GM12801 (cell line): Measurements from ENCODE around the gene HDAC10.

Source experiments
- TF ChIP-seq, protein P1 (sequence below): IDR thresholded peaks from one replicate; pipeline ENCODE4 v1.5.1; 2011; ENCODE audit warnings: control low read depth; ENCODE audit not compliant: insufficient read length; ENCODE audit errors: extremely low read depth

Gene HDAC10

DNA sequence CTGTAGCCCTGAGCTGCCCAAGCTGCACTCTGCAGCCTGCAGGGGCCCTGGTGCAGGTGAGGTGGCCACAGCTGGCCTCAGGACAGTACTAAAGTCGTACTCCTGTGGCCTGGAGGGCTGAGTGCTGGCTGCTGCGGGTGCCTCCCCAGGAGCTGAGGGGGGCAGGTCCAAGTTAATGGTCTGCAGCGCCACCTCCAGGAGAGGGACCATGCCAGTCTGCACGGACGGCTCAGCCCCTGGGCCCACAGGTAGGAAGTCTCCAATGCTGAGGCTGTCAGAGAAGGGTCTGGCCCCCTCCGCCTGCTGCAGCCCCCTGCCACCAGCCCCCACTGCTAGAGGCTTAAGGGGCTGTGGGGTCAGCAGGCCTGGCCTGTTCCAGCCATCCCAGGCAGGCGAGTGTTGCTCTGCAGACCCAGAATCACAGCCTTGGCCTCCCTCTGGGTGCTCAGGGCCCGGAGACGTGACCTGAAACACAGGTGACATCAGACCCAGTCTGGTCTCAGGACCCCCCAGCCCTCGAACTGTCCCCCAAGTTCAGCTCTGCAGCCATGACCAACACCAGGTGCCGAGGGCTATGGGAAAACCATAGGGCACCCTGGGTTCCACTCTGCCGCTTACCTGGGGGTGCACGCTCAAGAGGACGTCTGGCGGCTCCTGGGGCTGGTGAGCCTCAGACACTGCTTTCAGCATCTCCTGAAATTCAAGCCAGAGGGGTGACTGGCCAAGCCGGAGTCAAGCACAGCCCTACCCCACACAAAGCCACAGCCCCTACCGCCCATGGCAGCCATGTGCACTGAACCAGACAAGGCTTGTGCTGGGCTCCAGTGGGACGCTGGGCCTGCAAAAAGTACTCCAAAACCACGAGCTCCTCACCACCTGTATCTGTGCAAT, 29.4 kb downstream of the HDAC10 start:
- TF ChIP-seq, protein P1, sequence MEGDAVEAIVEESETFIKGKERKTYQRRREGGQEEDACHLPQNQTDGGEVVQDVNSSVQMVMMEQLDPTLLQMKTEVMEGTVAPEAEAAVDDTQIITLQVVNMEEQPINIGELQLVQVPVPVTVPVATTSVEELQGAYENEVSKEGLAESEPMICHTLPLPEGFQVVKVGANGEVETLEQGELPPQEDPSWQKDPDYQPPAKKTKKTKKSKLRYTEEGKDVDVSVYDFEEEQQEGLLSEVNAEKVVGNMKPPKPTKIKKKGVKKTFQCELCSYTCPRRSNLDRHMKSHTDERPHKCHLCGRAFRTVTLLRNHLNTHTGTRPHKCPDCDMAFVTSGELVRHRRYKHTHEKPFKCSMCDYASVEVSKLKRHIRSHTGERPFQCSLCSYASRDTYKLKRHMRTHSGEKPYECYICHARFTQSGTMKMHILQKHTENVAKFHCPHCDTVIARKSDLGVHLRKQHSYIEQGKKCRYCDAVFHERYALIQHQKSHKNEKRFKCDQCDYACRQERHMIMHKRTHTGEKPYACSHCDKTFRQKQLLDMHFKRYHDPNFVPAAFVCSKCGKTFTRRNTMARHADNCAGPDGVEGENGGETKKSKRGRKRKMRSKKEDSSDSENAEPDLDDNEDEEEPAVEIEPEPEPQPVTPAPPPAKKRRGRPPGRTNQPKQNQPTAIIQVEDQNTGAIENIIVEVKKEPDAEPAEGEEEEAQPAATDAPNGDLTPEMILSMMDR, result no peak

DNA sequence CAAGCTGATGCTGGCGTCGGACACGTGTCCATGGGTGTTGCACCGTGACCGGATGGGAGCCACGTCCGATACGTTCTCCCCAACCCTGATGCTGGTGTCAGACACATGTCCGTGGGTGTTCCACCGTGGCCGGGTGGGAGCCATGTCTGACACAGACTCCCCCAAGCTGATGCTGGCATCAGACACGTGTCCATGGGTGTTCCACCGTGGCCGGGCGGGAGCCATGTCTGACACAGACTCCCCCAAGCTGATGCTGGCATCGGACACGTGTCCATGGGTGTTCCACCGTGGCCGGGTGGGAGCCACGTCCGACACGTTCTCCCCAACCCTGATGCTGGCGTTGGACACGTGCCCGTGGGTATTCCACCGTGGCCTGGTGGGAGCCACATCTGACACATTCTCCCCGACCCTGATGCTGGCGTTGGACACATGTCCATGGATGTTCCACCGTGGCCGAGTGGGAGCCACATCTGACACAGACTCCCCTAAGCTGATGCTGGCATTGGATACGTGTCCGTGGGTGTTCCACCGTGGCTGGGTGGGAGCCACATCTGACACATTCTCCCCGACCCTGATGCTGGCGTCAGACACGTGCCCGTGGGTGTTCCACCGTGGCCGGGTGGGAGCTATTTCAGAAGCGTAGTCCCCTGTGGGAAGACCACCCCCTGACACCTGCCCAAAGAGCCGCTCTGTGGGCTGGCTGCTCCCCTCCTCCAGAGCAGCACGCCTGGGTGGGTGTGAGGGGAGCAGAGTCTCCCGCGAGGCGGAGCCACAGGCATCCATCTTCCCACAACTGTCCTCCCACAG, 30.3 kb downstream of the HDAC10 start:
- TF ChIP-seq, protein P1, result no peak

DNA sequence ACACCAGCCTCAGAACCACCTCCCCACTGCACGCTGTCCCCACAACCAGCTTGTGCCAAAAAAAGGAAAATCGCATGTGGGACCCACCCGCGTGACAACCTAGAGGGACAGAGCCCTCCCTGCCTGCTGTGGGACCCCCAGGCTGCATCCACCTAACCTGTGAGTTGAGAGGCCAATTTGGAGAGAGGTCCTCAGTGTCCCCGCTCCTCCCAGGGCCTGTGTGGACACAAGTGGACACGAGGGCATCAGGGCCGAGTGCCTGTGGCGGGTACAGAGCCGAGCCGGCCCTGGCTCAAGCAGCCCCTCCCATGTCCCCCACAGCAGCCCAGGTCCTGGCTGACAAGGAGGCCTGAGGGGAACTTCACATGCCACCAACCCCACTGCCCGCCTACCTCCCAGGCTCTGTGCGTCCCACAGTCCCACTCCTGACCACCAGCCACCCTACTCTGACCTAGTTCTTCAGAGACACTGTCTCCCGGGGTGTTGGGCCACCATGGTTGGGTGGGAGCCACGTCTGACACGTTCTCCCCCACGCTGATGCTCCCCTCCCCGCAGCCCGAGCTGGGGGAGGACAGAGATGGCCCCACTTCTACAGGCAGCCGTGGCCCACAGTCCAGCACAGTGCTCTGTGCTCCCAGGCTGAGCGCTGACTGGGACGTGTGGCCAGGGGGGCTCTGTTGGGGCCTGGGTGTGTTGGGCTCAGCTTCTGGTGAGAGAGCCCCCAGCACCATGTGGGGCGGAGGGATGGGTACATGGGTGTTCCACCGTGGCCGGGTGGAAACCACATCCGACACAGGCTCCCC, 31.1 kb downstream of the HDAC10 start:
- TF ChIP-seq, protein P1, result no peak

DNA sequence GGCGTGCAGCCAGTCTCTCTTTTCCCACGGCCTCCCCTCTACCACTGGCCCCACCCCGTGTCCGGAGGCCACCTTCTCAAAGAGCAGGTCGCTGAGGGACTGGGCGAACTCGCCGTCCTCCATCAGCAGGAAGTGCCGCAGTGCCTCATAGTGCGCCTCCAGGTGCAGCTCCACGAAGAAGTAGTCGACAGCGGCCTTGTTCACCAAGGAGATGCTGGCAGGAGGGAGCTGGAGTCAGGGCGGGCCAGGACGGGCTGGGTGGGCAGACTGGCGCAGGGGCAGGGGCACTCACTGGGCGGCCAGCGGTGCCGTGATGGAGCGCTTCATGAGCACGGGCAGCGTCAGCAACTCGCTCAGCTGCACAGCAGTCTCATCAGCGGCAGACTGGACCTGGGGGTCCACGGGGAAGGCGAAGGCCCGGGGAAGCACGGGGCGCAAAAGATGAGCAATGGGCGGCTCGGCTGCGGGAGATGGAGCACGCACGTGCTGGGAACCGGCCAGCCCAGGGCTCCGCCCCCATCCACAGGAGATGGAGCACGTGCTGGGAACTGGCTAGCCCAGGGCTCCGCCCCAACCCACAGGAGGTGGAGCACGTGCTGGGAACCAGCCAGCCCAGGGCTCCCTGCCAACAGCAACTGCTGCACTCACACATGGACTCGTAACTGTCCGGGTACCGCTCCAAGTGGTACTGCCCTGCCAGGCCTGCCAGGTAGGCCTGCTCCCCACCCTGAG, 31.9 kb downstream of the HDAC10 start:
- TF ChIP-seq, protein P1, result no peak

DNA sequence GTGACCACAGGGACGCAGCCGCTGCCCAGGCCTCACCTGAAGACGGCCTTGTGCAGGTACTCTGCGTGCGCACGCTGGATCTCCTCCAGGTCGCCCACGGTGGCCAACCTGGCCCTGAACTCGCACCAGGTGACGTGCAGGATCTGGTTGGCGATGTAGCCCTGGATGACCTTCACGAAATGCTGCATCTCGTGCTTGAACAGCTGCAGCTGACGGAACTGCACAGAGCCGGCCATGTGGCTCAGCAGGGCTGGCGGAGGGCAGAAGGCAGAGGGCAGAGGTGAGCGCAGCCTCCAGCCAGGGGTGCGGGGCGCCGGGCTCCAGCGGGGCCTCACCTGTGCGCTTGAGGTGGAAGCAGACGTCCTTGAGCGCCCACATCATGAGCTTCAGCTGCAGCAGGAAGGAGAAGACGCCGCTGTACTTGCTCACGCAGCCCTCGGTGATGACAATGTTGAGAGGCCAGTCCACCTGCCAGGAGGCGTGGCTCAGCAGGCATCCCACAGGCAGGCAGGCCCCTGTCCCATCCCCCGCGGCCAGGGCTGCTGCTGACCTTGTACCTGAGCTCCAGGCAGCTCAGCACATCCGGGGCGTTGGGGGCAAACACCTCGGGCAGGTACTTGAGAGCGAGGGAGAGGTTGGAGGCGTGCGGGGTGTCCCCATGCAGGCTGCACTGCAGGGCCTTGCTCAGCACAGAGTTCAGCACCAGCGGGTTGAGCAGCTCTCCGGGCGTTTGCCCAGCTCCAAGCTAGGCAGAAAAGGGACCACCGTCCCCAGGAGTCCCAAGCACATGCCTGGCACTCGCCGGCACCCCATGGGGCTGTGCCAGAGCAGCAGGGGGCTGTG, 32.7 kb downstream of the HDAC10 start:
- TF ChIP-seq, protein P1, result no peak

DNA sequence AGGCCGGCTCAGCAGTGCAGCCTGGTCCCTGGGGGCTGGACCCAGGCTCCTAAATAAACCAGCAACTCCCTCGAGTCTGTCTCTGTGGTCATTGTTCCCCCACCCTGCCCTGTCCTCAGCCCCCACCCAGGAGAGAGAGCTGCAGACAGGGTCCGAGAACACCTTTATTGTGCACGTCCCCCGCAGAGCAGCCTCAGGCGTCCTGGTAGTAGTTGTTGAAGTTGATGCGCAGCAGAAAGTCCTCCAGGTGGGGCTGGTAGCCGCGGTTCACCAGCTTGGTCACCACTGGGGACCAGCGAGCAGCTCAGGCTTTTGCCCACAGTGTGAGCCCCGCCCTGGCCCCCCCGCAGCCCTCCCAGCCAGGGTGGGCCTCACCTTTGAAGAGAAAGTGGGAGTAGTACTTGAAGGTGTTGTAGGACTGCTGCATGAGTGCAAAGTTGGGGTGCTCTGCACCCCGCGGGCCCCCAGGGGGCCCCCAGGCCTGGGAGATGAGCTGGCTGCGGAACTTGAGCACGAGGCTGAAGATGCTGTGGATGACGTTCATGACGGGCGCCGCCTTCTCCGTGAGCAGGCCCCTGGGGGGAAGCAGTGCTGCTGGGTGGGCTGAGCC, 33.4 kb downstream of the HDAC10 start:
- TF ChIP-seq, protein P1, result no peak
